ENCODE measurements around the gene PRKG1.

DNA sequence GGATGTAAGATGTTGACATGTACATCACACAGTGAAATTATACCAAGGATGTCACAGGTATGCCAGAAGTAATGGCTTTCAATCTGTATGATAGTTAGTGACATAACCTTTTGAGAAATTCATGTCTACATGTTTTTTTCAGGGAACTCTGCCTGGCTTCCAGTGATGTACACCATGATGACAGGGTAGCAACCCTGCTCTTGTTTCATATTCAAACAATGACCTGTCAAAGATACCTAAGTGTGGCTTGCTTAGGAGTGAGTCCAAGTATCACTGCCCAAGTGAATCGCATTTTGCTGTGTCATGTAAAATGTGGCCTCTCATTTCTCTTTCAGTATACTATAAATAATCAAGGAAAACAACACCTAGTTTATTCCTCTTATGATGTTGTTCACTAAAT, 1033.9 kb downstream of the PRKG1 start:
- TF ChIP-seq, protein P1, sequence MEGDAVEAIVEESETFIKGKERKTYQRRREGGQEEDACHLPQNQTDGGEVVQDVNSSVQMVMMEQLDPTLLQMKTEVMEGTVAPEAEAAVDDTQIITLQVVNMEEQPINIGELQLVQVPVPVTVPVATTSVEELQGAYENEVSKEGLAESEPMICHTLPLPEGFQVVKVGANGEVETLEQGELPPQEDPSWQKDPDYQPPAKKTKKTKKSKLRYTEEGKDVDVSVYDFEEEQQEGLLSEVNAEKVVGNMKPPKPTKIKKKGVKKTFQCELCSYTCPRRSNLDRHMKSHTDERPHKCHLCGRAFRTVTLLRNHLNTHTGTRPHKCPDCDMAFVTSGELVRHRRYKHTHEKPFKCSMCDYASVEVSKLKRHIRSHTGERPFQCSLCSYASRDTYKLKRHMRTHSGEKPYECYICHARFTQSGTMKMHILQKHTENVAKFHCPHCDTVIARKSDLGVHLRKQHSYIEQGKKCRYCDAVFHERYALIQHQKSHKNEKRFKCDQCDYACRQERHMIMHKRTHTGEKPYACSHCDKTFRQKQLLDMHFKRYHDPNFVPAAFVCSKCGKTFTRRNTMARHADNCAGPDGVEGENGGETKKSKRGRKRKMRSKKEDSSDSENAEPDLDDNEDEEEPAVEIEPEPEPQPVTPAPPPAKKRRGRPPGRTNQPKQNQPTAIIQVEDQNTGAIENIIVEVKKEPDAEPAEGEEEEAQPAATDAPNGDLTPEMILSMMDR (IDR thresholded peaks at IDR 0.05), result no peak
- no peak for TF ChIP-seq POLR2A (IDR thresholded peaks at IDR 0.05)
